Large intestine (tissue), 3 donors: ENCODE results near the gene TCEAL7. TPM values are rescaled to one million over a fixed set of nuclear protein-coding genes. Genes with fewer than 3 reads are reported as not detected.
A peak's percentile ranks its signal among the peaks of the same experiment; 100 is the strongest.
"Not testable (repeated sequence)": the region's sequence is repeated elsewhere in the genome, so short reads cannot be mapped to it uniquely, and the experiment has no call there.

Experiments used
- DNase-seq, 2 donors: peaks; one replicate each; pipeline versions ENCODE4 v3.0.0 to v3.0.0-alpha.2; 2013
- H3K27ac ChIP-seq: one replicate; pipeline ENCODE4 v1.5.1; 2013; ENCODE audit warnings: low read length
- H3K27me3 ChIP-seq: 2 replicates; pipeline ENCODE4 v1.6.1; 2013; ENCODE audit warnings: low read length; ENCODE audit not compliant: control insufficient read depth, insufficient read depth
- H3K36me3 ChIP-seq: 2 replicates; pipeline ENCODE4 v1.6.1; 2013; ENCODE audit warnings: low read length; ENCODE audit not compliant: control insufficient read depth, insufficient read depth
- H3K4me1 ChIP-seq: one replicate; pipeline ENCODE4 v1.6.1; 2013; ENCODE audit warnings: low read length; ENCODE audit not compliant: control insufficient read depth, insufficient read depth
- H3K4me3 ChIP-seq: one replicate; pipeline ENCODE4 v1.5.1; 2013; ENCODE audit warnings: low read length
- H3K9me3 ChIP-seq: one replicate; pipeline ENCODE4 v1.6.1; 2013; ENCODE audit warnings: mild to moderate bottlenecking, low read depth, low read length, moderate library complexity; ENCODE audit not compliant: control insufficient read depth
- WGBS: methylation state at CpG from one replicate; pipeline ENCODE4 v1.1.5; 2013; ENCODE audit warnings: low lambda C conversion rate; ENCODE audit not compliant: insufficient coverage; 5-methylcytosine and 5-hydroxymethylcytosine counted together
- polyA plus RNA-seq: library from polyadenylated mRNA; unstranded; fragments of 120-200 nt; gene quantifications from one replicate; pipeline ENCODE4 v1.2.1, GENCODE V29; 2013

The TCEAL7 gene
- polyA plus RNA-seq, 1 donor: 27.3 TPM

DNA sequence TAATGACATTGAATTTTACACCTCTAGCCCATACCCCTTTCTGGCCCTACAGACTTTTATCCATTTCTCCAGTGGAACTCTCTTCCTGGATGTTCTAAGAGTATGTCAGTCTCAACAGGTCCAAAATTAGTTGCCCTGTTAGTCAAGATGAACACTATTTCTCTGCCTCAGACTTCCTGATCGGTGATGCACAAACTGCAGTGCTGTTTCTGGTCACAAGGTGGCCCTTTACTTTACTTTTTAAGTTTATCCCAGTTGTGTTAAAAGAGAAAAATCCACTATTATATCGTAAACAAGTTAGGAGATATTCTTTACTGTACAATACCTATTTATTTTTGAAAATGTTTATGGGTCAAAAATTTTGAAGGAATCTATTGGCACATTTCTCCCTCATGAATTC is 13.1 kb downstream of the TCEAL7 start:
- Histone ChIP-seq H3K4me1 (no peaks in the 10 kb centered on the region), H3K4me3 (no peak overlapping the region), H3K36me3 (no peaks in the 10 kb centered on the region), H3K9me3 (no peaks in the 10 kb centered on the region), H3K27ac (no peak overlapping the region), H3K27me3 (no peaks in the 10 kb centered on the region)
- DNase-seq: peak in 1 of 2 donors; percentile 32
- 0% methylated on average over 1 of the region's 2 CpGs for WGBS

DNA sequence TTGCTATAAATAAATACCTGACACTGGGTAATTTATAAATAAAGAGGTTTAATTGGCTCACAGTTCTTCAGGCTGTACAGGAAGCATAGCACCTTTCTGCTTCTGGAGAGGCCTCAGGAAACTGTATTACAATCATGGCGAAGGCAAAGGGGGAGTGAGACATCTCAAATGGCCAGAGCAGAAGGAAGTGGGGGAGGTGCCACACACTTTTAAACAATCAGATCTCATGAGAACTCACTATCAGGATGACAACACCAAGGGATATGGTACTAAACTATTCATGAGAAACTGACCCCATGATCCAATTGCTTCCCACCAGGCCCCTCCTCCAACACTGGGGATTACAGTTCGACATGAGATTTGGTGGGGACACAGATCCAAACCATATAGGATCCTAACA is 14.6 kb downstream of the TCEAL7 start:
- Histone ChIP-seq H3K9me3 (no peaks in the 10 kb centered on the region), H3K27me3 (no peaks in the 10 kb centered on the region), H3K36me3 (no peaks in the 10 kb centered on the region), H3K4me1 (no peaks in the 10 kb centered on the region), H3K4me3 (no peak overlapping the region), H3K27ac (no peak overlapping the region)
- no peak for DNase-seq
- WGBS: no CpG with 5 or more reads among the region's 2 CpGs

DNA sequence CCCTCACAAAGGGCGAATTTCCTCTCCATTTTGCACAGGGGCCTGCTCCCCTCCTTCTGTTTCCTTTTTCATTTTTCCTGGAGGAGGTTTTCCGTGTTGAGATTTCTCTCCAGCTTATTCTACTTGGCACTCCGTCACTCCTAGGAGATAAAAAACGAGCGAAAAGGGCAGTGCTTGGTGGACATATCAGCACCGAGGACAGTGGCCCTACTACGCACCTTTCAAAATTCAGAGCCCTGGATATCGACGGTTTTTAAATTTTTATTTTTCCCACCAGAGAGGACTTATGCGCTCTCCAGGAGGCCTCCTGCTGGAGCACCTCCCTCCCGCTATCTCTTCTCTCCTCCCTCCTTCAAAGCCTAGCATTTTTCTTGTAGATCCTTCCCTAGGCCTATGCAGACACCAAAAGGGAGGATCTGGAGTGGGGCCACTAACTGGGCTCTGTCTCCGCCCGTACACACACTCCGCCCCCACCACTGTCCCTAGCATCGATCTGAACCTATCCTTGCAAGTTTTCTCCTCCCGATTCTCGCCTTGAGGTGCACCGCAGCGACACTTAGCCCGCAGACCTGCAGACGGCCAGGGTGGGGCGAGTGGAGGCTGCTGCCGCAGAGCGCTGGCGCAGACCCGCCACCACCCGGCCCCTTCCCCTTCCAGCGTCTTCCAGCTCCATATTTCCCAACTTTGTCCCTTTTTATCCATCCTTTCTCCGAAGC is 17.8 kb downstream of the TCEAL7 start:
- no peak overlapping the region for H3K27ac ChIP-seq
- no peak overlapping the region for H3K4me3 ChIP-seq
- H3K9me3 ChIP-seq: no peaks in the 10 kb centered on the region
- no peaks in the 10 kb centered on the region for H3K27me3 ChIP-seq
- WGBS: 83% methylated on average over 1 of the region's 29 CpGs
- no peak for DNase-seq
- no peaks in the 10 kb centered on the region for H3K4me1 ChIP-seq
- no peaks in the 10 kb centered on the region for H3K36me3 ChIP-seq

DNA sequence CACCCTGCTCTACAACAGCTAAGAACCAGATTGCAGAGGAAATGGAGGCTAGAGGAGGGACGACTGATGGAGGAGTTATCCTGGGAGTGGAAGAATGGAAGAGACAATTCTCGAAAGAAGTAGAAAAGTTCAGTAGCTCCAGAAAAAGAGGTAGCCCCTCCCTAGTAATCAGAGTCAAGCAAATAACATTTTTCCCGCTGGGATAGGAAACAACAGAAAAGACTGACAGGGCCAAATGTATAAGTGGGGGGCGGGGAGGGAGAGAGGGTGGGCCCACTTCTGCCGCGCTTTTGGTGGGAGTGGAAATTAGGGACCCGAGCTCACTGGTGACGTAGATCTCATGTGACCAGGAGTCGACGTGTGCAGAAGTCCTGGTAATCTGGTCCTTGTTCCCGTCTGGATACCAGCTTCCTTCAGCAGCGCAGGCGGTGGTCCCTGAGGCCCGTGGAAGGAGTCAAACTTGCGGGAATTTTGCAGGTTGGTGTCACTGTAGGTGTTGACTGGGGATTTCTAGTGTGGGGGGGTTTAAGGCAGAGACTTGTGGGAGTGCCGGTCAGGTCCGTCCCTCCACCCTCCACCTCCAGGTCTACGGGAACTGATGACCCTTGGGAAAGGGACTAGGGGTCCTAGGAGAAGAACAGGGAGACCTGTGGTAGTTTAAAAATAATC is 26.2 kb downstream of the TCEAL7 start, which contains the start of gene TCEAL9:
Gene TCEAL9 (plus strand): TSS at position 377 of the 669 bp plus-strand sequence. CDS start 1,179 bp downstream, outside the sequence.
- H3K9me3 ChIP-seq: no peaks in the 10 kb centered on the region
- H3K27me3 ChIP-seq: no peaks in the 10 kb centered on the region
- H3K27ac ChIP-seq: peak within 1 kb of the TSS; percentile 94
- no peaks in the 10 kb centered on the region for H3K36me3 ChIP-seq
- H3K4me1 ChIP-seq: no peaks in the 10 kb centered on the region
- DNase-seq: peak; percentile 71 to 79
- WGBS: no CpG with 5 or more reads among the region's 18 CpGs
- H3K4me3 ChIP-seq: peak within 1 kb of the TSS; percentile 90

DNA sequence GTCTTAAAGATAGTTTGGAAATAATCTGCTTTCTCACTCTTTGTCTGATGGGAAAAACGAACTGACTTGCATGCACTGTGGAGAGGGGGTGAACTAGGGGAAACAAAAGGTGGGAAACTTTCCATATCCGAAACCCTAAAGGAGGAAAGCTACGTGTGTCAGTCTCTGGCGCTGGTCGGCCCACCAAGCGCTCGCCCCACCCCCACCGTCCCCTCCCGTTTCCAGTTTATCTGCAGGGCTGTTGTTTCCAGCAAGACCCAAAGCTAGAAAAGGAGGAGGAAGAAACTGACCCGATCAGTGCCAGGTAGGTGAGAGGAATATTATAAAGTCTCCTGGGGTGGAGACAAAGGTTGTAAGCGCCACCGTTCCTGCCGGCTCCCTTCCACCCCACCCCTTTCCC is 26.8 kb downstream of the TCEAL7 start:
- peak overlapping the region; percentile 90 for H3K4me3 ChIP-seq
- H3K27me3 ChIP-seq: no peaks in the 10 kb centered on the region
- WGBS: no CpG with 5 or more reads among the region's 13 CpGs
- H3K4me1 ChIP-seq: no peaks in the 10 kb centered on the region
- peak overlapping the region; percentile 94 for H3K27ac ChIP-seq
- H3K9me3 ChIP-seq: no peaks in the 10 kb centered on the region
- no peaks in the 10 kb centered on the region for H3K36me3 ChIP-seq
- DNase-seq: peak in 1 of 2 donors; percentile 48

DNA sequence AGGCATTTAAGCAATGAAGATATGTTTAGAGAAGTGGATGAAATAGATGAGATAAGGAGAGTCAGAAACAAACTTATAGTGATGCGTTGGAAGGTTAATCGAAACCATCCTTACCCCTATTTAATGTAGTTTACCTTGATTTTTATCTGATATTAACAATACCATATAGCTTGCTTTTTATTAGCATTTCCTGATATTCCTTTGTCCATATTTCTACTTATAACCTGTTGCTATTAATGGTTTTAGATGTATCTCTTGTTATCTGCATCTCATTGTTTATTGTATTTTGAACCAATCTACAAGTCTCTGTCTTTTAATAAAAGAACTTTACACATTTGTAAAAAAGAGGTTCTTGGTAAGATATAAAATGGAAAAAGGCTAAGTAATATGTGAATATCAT is 27.8 kb downstream of the TCEAL7 start:
- no peak for DNase-seq
- H3K27ac ChIP-seq: no peak overlapping the region
- no peaks in the 10 kb centered on the region for H3K9me3 ChIP-seq
- H3K36me3 ChIP-seq: no peaks in the 10 kb centered on the region
- H3K27me3 ChIP-seq: no peaks in the 10 kb centered on the region
- peak overlapping the region; percentile 90 for H3K4me3 ChIP-seq
- no CpG with 5 or more reads among the region's 2 CpGs for WGBS
- H3K4me1 ChIP-seq: no peaks in the 10 kb centered on the region

DNA sequence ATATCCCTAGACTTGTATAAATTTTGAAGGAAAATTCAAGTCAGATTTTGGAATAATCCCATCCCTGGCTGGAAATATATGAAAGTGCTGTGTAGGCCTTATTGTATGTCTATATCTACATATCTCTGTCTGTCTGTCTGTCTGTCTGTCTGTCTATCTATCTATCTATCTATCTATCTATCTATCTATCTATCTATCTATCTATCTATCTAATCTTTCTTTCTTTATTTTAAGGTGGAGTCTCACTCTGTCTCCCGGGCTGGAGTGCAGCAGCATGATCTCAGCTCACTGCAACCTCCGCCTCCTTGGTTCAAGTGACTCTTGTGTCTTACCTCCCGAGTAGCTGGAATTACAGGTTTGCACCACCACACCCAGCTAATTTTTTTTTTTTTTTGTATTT is 29.6 kb downstream of the TCEAL7 start:
- H3K4me3 ChIP-seq, H3K9me3 ChIP-seq, H3K27me3 ChIP-seq, H3K36me3 ChIP-seq, H3K4me1 ChIP-seq, H3K27ac ChIP-seq, DNase-seq: not testable (repeated sequence)
- WGBS: no CpG with 5 or more reads among the region's 3 CpGs

DNA sequence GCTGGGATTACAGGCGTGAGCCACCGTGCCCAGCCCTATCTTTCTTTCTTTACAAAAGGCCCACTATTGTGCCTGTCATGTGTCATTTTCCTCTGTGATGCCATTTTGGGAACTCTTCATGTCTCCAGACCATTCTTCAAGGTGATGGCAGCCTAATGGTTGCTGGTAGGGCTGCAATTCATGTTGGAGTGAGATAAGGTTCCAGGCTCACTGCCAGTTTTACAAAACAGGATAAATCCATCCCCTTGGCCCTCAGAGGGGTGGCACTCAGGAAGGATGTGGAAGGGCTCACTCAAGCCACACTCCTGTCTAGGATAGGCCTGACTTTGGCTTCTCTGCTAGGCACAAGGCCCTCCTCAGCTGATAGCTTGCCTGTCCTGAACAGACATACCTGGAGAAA is 30.1 kb downstream of the TCEAL7 start:
- DNase-seq: no peak
- H3K4me1 ChIP-seq: no peaks in the 10 kb centered on the region
- no peaks in the 10 kb centered on the region for H3K9me3 ChIP-seq
- H3K27ac ChIP-seq: no peak overlapping the region
- H3K27me3 ChIP-seq: no peaks in the 10 kb centered on the region
- no peak overlapping the region for H3K4me3 ChIP-seq
- WGBS: no CpG with 5 or more reads among the region's 2 CpGs
- no peaks in the 10 kb centered on the region for H3K36me3 ChIP-seq

DNA sequence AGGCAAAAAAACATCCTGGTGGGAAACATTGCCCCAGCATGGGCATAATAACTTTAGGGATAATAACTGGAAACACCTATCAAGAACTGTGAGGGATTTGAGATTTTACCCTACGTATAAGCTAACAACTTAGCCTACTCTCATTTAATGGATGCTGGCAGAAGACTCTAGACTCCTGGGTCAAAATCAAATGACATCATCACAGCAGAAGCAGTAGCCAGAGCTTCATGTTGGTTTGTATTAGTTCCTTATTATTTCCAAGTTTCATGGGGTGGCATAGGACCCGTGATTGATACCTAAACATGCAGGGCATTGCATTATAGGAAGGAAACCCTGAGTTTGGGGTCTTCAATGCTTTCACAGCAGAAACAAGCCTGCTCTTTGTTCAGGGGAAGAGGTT is 30.9 kb downstream of the TCEAL7 start:
- H3K27ac ChIP-seq: no peak overlapping the region
- no peak for DNase-seq
- H3K36me3 ChIP-seq: no peaks in the 10 kb centered on the region
- no peaks in the 10 kb centered on the region for H3K9me3 ChIP-seq
- H3K4me3 ChIP-seq: no peak overlapping the region
- no peaks in the 10 kb centered on the region for H3K27me3 ChIP-seq
- whole genome bisulfite sequencing: no CpG with 5 or more reads among the region's 2 CpGs
- H3K4me1 ChIP-seq: no peaks in the 10 kb centered on the region

DNA sequence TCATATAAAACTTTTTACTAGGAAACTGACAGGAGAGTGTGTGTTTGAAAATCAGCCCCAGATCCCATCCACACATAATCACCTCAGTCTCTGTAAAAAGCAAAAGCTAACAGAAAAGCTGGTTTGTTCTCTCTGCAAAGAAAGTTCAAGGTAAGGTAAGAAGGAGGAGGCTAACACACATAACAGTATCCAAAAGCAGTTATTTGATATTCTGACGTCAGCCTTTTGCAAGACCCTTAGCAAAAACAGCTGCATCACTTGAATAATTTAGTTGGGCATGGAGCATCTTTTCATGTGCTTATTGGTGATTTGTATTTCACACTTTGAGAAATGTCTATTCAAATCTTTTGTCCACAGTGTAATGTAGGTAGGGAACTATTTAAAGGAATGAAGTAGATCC is 31.8 kb downstream of the TCEAL7 start:
- WGBS: no CpG with 5 or more reads among the region's 1 CpG
- no peak overlapping the region for H3K27ac ChIP-seq
- H3K4me3 ChIP-seq: no peak overlapping the region
- no peak for DNase-seq
- no peaks in the 10 kb centered on the region for H3K9me3 ChIP-seq
- H3K4me1 ChIP-seq: no peaks in the 10 kb centered on the region
- no peaks in the 10 kb centered on the region for H3K36me3 ChIP-seq
- H3K27me3 ChIP-seq: no peaks in the 10 kb centered on the region
